H9 (cell line): ENCODE data around the gene ANKRD44. TPM values are rescaled to one million over a fixed set of nuclear protein-coding genes. Genes with fewer than 3 reads are reported as not detected.

Experiments
- DNase-seq: peaks from one replicate; pipeline ENCODE4 v3.0.0-alpha.2; 2017
- H2AFZ ChIP-seq: one replicate; pipeline ENCODE4 v1.6.1; 2013; ENCODE audit warnings: mild to moderate bottlenecking, low read length, control low read depth, moderate library complexity
- H2AK5ac ChIP-seq: 2 replicates; pipeline ENCODE4 v1.6.1; 2013; ENCODE audit warnings: low read length, control low read depth, mixed read lengths; ENCODE audit not compliant: insufficient read length
- H2BK120ac ChIP-seq: one replicate; pipeline ENCODE4 v1.6.1; 2013; ENCODE audit warnings: low read depth, mild to moderate bottlenecking, low read length, control low read depth, inconsistent platforms; ENCODE audit not compliant: poor library complexity, severe bottlenecking
- H2BK12ac ChIP-seq: 2 replicates; pipeline ENCODE4 v1.6.1; 2013; ENCODE audit warnings: low read length, control low read depth, mixed read lengths, low read depth; ENCODE audit not compliant: insufficient read length
- H2BK15ac ChIP-seq: 2 replicates; pipeline ENCODE4 v1.6.1; 2013; ENCODE audit warnings: low read depth, low read length, control low read depth
- H2BK20ac ChIP-seq: one replicate; pipeline ENCODE4 v1.6.1; 2013; ENCODE audit warnings: low read depth, mild to moderate bottlenecking, low read length, control low read depth, inconsistent platforms; ENCODE audit not compliant: poor library complexity, severe bottlenecking
- H2BK5ac ChIP-seq: 2 replicates; pipeline ENCODE4 v1.6.1; 2013; ENCODE audit warnings: low read length, control low read depth, mixed read lengths; ENCODE audit not compliant: insufficient read length
- H3K14ac ChIP-seq: 2 replicates; pipeline ENCODE4 v1.6.1; 2013; ENCODE audit warnings: low read length, control low read depth; ENCODE audit not compliant: insufficient read depth
- H3K18ac ChIP-seq: 2 replicates; pipeline ENCODE4 v1.6.1; 2013; ENCODE audit warnings: low read depth, mild to moderate bottlenecking, mixed read lengths, low read length, control low read depth; ENCODE audit not compliant: insufficient read length
- H3K23ac ChIP-seq: 2 replicates; pipeline ENCODE4 v1.6.1; 2013; ENCODE audit warnings: low read length, control low read depth, mixed read lengths, low read depth; ENCODE audit not compliant: insufficient read length
- H3K23me2 ChIP-seq: 2 replicates; pipeline ENCODE4 v1.6.1; 2013; ENCODE audit warnings: low read depth, mild to moderate bottlenecking, mixed read lengths, low read length, control low read depth; ENCODE audit not compliant: insufficient read length, poor library complexity, severe bottlenecking
- H3K27ac ChIP-seq: 2 replicates; pipeline ENCODE4 v1.5.1; 2013; ENCODE audit warnings: low read length, control low read depth, mixed read lengths, low read depth; ENCODE audit not compliant: insufficient read length
- H3K27me3 ChIP-seq: 2 replicates; pipeline ENCODE4 v1.6.1; 2013; ENCODE audit warnings: low read length, control low read depth, inconsistent platforms; ENCODE audit not compliant: insufficient read depth
- H3K4ac ChIP-seq: 2 replicates; pipeline ENCODE4 v1.6.1; 2013; ENCODE audit warnings: low read depth, mild to moderate bottlenecking, control low read depth, inconsistent platforms, low read length, moderate library complexity
- H3K4me1 ChIP-seq: 2 replicates; pipeline ENCODE4 v1.6.1; 2013; ENCODE audit warnings: low read length, control low read depth, inconsistent platforms; ENCODE audit not compliant: insufficient read depth
- H3K4me2 ChIP-seq: 2 replicates; pipeline ENCODE4 v1.6.1; 2013; ENCODE audit warnings: low read length, control low read depth, mixed read lengths; ENCODE audit not compliant: insufficient read length, insufficient read depth
- H3K56ac ChIP-seq: 2 replicates; pipeline ENCODE4 v1.6.1; 2013; ENCODE audit warnings: low read depth, mild to moderate bottlenecking, mixed read lengths, low read length, control low read depth; ENCODE audit not compliant: insufficient read length
- H3K79me1 ChIP-seq: 2 replicates; pipeline ENCODE4 v1.6.1; 2013; ENCODE audit warnings: low read depth, mild to moderate bottlenecking, moderate library complexity, low read length, control low read depth, inconsistent platforms; ENCODE audit not compliant: insufficient read depth, poor library complexity, severe bottlenecking
- H3K79me2 ChIP-seq: 2 replicates; pipeline ENCODE4 v1.6.1; 2013; ENCODE audit warnings: low read length, control low read depth, inconsistent platforms; ENCODE audit not compliant: insufficient read depth
- H3K9ac ChIP-seq: 2 replicates; pipeline ENCODE4 v1.6.1; 2013; ENCODE audit warnings: low read length, control low read depth, mixed read lengths; ENCODE audit not compliant: insufficient read length; ENCODE audit errors: extremely low read depth
- H3K9me3 ChIP-seq: one replicate; pipeline ENCODE4 v1.6.1; 2013; ENCODE audit warnings: low read depth, low read length, inconsistent platforms; ENCODE audit not compliant: control insufficient read depth
- H3T11ph ChIP-seq: one replicate; pipeline ENCODE4 v1.6.1; 2013; ENCODE audit warnings: mild to moderate bottlenecking, low read length, control low read depth, inconsistent platforms
- H4K20me1 ChIP-seq: one replicate; pipeline ENCODE4 v1.6.1; 2013; ENCODE audit not compliant: control insufficient read depth, insufficient read length, insufficient read depth
- H4K5ac ChIP-seq: 2 replicates; pipeline ENCODE4 v1.6.1; 2013; ENCODE audit warnings: low read depth, mild to moderate bottlenecking, mixed read lengths, low read length, control low read depth; ENCODE audit not compliant: insufficient read length
- H4K8ac ChIP-seq: replicated peaks from 2 replicates; pipeline ENCODE4 v1.6.1; 2013; ENCODE audit warnings: low read length, control low read depth, mixed read lengths, low read depth; ENCODE audit not compliant: insufficient read length
- H4K91ac ChIP-seq: 2 replicates; pipeline ENCODE4 v1.6.1; 2013; ENCODE audit warnings: low read depth, mild to moderate bottlenecking, moderate library complexity, mixed read lengths, low read length, control low read depth; ENCODE audit not compliant: insufficient read length
- H3K27ac Mint-ChIP-seq, 3 experiments: 2 replicates in 2 of 3; 3 replicates in 1 of 3; pipeline ENCODE4 v1.8.0; 2020 to 2021; ENCODE audit warnings: mixed read lengths in 3 of 3, mild to moderate bottlenecking in 1 of 3, moderate library complexity in 1 of 3
- H3K27me3 Mint-ChIP-seq: 2 replicates; pipeline ENCODE4 v1.8.0; 2021; ENCODE audit warnings: low read depth, mild to moderate bottlenecking, moderate library complexity, mixed read lengths
- H3K36me3 Mint-ChIP-seq, 3 experiments: 2 replicates in 2 of 3; 3 replicates in 1 of 3; pipeline ENCODE4 v1.8.0; 2020 to 2021; ENCODE audit warnings: low read depth in 3 of 3, mixed read lengths in 3 of 3; ENCODE audit not compliant: insufficient read depth in 1 of 3
- H3K4me1 Mint-ChIP-seq, 2 experiments: 2 replicates each; pipeline ENCODE4 v1.8.0; 2020; ENCODE audit warnings: mixed read lengths in 2 of 2
- H3K4me3 Mint-ChIP-seq, 2 experiments: 2 replicates in 1 of 2; 3 replicates in 1 of 2; pipeline ENCODE4 v1.8.0; 2020 to 2021; ENCODE audit warnings: mild to moderate bottlenecking in 2 of 2, mixed read lengths in 2 of 2, moderate library complexity in 1 of 2
- H3K9me3 Mint-ChIP-seq, 2 experiments: 2 replicates in 1 of 2; 3 replicates in 1 of 2; pipeline ENCODE4 v1.8.0; 2020; ENCODE audit warnings: mild to moderate bottlenecking in 2 of 2, mixed read lengths in 2 of 2, moderate library complexity in 1 of 2
- CTCF ChIP-seq: fragments of 200-600 bp; sonication (generic); conservative IDR thresholded peaks from 3 replicates; pipeline ENCODE4 v1.8.0; 2021; ENCODE audit warnings: antibody characterized with exemption, mild to moderate bottlenecking
- WGBS: extraction: QIAGEN DNeasy Blood & Tissue Kit; methylation state at CpG from one replicate; pipeline ENCODE4 v1.1.7; 2013; ENCODE audit warnings: missing lambda C conversion rate, low lambda C conversion rate, mixed read lengths; ENCODE audit not compliant: insufficient read length; ENCODE audit errors: extremely low coverage; 5-methylcytosine and 5-hydroxymethylcytosine counted together
- total RNA-seq: library from RNA; stranded (reverse); gene quantifications from 2 replicates; pipeline ENCODE4 v1.2.1, GENCODE V29; 2021

Gene ANKRD44
- total RNA-seq, 1 experiment from 2014 or later = 1.9 TPM

GRCh38 chr2:197244349-197244748 is 66.2 kb downstream of the ANKRD44 start:
- Histone ChIP-seq H3K4me1 (no peaks in the 10 kb centered on the region; the same call in 1 of the 2 replicates), H4K20me1 (no peaks in the 10 kb centered on the region), H3K23me2 (no peaks in the 10 kb centered on the region), H3K56ac (no peak overlapping the region), H3K9me3 (no peaks in the 10 kb centered on the region), H4K8ac (no peak overlapping the region), H3T11ph (no peak overlapping the region), H4K91ac (no peak overlapping the region), H3K27me3 (no peaks in the 10 kb centered on the region), H3K79me1 (no peaks in the 10 kb centered on the region), H3K79me2 (no peaks in the 10 kb centered on the region), H2AFZ (no peak overlapping the region), H2BK20ac (no peak overlapping the region), H3K23ac (no peak overlapping the region), H2AK5ac (no peak overlapping the region), H3K18ac (no peak overlapping the region), H4K5ac (no peak overlapping the region), H3K4ac (no peak overlapping the region), H3K27ac (no peak overlapping the region), H3K4me2 (no peak overlapping the region), H3K14ac (no peak overlapping the region), H3K9ac (no peak overlapping the region), H2BK5ac (no peak overlapping the region), H2BK12ac (no peak overlapping the region), H2BK15ac (no peak overlapping the region), H2BK120ac (no peak overlapping the region)
- Mint-ChIP-seq H3K4me1 (no peaks in the 10 kb centered on the region), H3K27me3 (no peaks in the 10 kb centered on the region; the same call in 1 of the 2 replicates), H3K9me3 (no peaks in the 10 kb centered on the region), H3K36me3 (no peaks in the 10 kb centered on the region), H3K27ac (no peak overlapping the region), H3K4me3 (no peak overlapping the region)
- no peak for TF ChIP-seq CTCF
- no CpG with 5 or more reads among the region's 1 CpG for WGBS
- no peak for DNase-seq
